Mucosa of rectum (tissue), 2 donors: ENCODE measurements around the gene LRRC37A.
"Not testable (repeated sequence)": the region's sequence is repeated elsewhere in the genome, so short reads cannot be mapped to it uniquely, and the experiment has no call there.

Source experiments
- H3K27ac ChIP-seq, 2 donors: one replicate each; pipeline ENCODE4 v1.7.0; 2013; ENCODE audit warnings: inconsistent platforms in 2 of 2, low read depth in 2 of 2, low read length in 2 of 2
- H3K27me3 ChIP-seq, 2 donors: one replicate each; pipeline ENCODE4 v1.7.0; 2013; ENCODE audit warnings: low read length in 2 of 2; ENCODE audit not compliant: control insufficient read depth in 2 of 2, insufficient read depth in 2 of 2
- H3K36me3 ChIP-seq, 2 donors: one replicate each; pipeline ENCODE4 v1.7.0; 2013; ENCODE audit warnings: low read length in 2 of 2; ENCODE audit not compliant: control insufficient read depth in 2 of 2, insufficient read depth in 2 of 2
- H3K4me1 ChIP-seq, 2 donors: one replicate each; pipeline ENCODE4 v1.7.0; 2013; ENCODE audit warnings: low read length in 2 of 2, mild to moderate bottlenecking in 1 of 2; ENCODE audit not compliant: control insufficient read depth in 2 of 2, insufficient read depth in 2 of 2
- H3K4me3 ChIP-seq, 2 donors: one replicate each; pipeline ENCODE4 v1.7.0; 2013; ENCODE audit warnings: low read length in 2 of 2
- H3K9ac ChIP-seq, 2 donors: one replicate each; pipeline ENCODE4 v1.7.0; 2013; ENCODE audit warnings: low read length in 2 of 2, low read depth in 1 of 2, mild to moderate bottlenecking in 1 of 2
- H3K9me3 ChIP-seq, 2 donors: one replicate each; pipeline ENCODE4 v1.7.0; 2013; ENCODE audit warnings: low read length in 2 of 2; ENCODE audit not compliant: control insufficient read depth in 2 of 2
- donor health status: healthy.
- donor health status: Normal muscosa, but diverticular disease.

Gene LRRC37A

GRCh38 chr17:46266656-46267544, 28.0 kb upstream of the LRRC37A start:
- peak overlapping the region; percentile 98 for H3K4me3 ChIP-seq
- H3K9ac ChIP-seq = peak overlapping the region; percentile 87 to 88
- H3K4me1 ChIP-seq = peaks cover 21 to 23% of the 10 kb centered on the region in 2 donors

GRCh38 chr17:46270032-46270431, 24.9 kb upstream of the LRRC37A start:
- no peak overlapping the region for H3K27ac ChIP-seq
- no peak overlapping the region for H3K9ac ChIP-seq
- peaks cover 0 to 15% of the 10 kb centered on the region in 2 donors for H3K27me3 ChIP-seq
- H3K36me3 ChIP-seq = no peaks in the 10 kb centered on the region
- no peak overlapping the region for H3K4me3 ChIP-seq
- peaks cover 17 to 21% of the 10 kb centered on the region in 2 donors for H3K4me1 ChIP-seq
- no peaks in the 10 kb centered on the region for H3K9me3 ChIP-seq

More at GRCh38 chr17:46266656-46267544, 28.0 kb upstream of the LRRC37A start:
- peak overlapping the region; percentile 84 to 93 for H3K27ac ChIP-seq
- H3K27me3 ChIP-seq = peaks cover 0 to 15% of the 10 kb centered on the region in 2 donors
- no peaks in the 10 kb centered on the region for H3K9me3 ChIP-seq
- no peaks in the 10 kb centered on the region for H3K36me3 ChIP-seq

- H3K4me1 ChIP-seq = peaks cover 0 to 4% of the 10 kb centered on the region in 2 donors
- no peaks in the 10 kb centered on the region for H3K36me3 ChIP-seq
- no peaks in the 10 kb centered on the region for H3K9me3 ChIP-seq
- no peak overlapping the region for H3K27ac ChIP-seq
- H3K27me3 ChIP-seq = peaks cover 3 to 6% of the 10 kb centered on the region in 2 donors
- no peak overlapping the region for H3K4me3 ChIP-seq
- no peak overlapping the region for H3K9ac ChIP-seq
Observed at GRCh38 chr17:46273541-46274236, 21.2 kb upstream of the LRRC37A start.

- Histone ChIP-seq H3K27ac (no peak overlapping the region), H3K9me3 (no peaks in the 10 kb centered on the region), H3K27me3 (peaks cover 3 to 6% of the 10 kb centered on the region in 2 donors), H3K9ac (no peak overlapping the region), H3K4me1 (peaks cover 0 to 4% of the 10 kb centered on the region in 2 donors), H3K36me3 (no peaks in the 10 kb centered on the region), H3K4me3 (no peak overlapping the region)
Observed at GRCh38 chr17:46274238-46274637, 20.7 kb upstream of the LRRC37A start.

GRCh38 chr17:46276728-46277479, 18.0 kb upstream of the LRRC37A start:
- H3K4me1 ChIP-seq, H3K9me3 ChIP-seq, H3K36me3 ChIP-seq, H3K4me3 ChIP-seq, H3K9ac ChIP-seq, H3K27me3 ChIP-seq, H3K27ac ChIP-seq: not testable (repeated sequence)

- not testable (repeated sequence) for H3K27ac ChIP-seq, H3K4me3 ChIP-seq, H3K27me3 ChIP-seq, H3K4me1 ChIP-seq, H3K9me3 ChIP-seq, H3K9ac ChIP-seq, H3K36me3 ChIP-seq
Observed at GRCh38 chr17:46281336-46281735, 13.6 kb upstream of the LRRC37A start.

- not testable (repeated sequence) for H3K27ac ChIP-seq, H3K27me3 ChIP-seq, H3K4me3 ChIP-seq, H3K9me3 ChIP-seq, H3K4me1 ChIP-seq, H3K9ac ChIP-seq, H3K36me3 ChIP-seq
Observed at GRCh38 chr17:46282635-46283034, 12.3 kb upstream of the LRRC37A start.

- H3K4me1 ChIP-seq, H3K4me3 ChIP-seq, H3K27ac ChIP-seq, H3K27me3 ChIP-seq, H3K9me3 ChIP-seq, H3K36me3 ChIP-seq, H3K9ac ChIP-seq: not testable (repeated sequence)
Observed at GRCh38 chr17:46284467-46284866, 10.5 kb upstream of the LRRC37A start.

- not testable (repeated sequence) for H3K9me3 ChIP-seq, H3K27me3 ChIP-seq, H3K4me1 ChIP-seq, H3K36me3 ChIP-seq, H3K4me3 ChIP-seq, H3K9ac ChIP-seq, H3K27ac ChIP-seq
Observed at GRCh38 chr17:46285500-46285899, 9.4 kb upstream of the LRRC37A start.

- H3K36me3 ChIP-seq, H3K4me1 ChIP-seq, H3K9me3 ChIP-seq, H3K27me3 ChIP-seq: not testable (repeated sequence)
- Histone ChIP-seq H3K4me3 (peak overlapping the region in 1 of 2 donors; percentile 46), H3K27ac (peak overlapping the region; percentile 6 to 54), H3K9ac (peak overlapping the region in 1 of 2 donors; percentile 52)
Observed at GRCh38 chr17:46286764-46287221, 8.1 kb upstream of the LRRC37A start.
